HCT116 (cell line): ENCODE measurements around the gene MGAM2. TPM values are rescaled to one million over a fixed set of nuclear protein-coding genes. Genes with fewer than 3 reads are reported as not detected.

ENCODE experiments used
- ATAC-seq: fragments of 200-7000 bp; cut with Tn5 transposase; 2 replicates; pipeline ENCODE4 v1.9.1; 2020; ENCODE audit warnings: mild to moderate bottlenecking, moderate library complexity
- BruUV-seq: library from RNA; stranded (reverse); fragments of 400-500 nt; replicated peaks from 2 replicates; lab custom pipeline; 2021; lab: Mats Ljungman, UMichigan
- CTCF ChIA-PET: fragments of 300-600 bp; sonication (Branson Sonifier 250); formaldehyde crosslinking; loops from one replicate; lab custom pipeline; 2021; ENCODE audit warnings: antibody characterized with exemption; lab: Charles Lee
- POLR2A ChIA-PET: fragments of 300-600, 350-600 bp; sonication (Branson Sonifier 250); formaldehyde crosslinking; loops from one replicate; lab custom pipeline; 2021; ENCODE audit warnings: antibody characterized with exemption; lab: Charles Lee
- RAD21 ChIA-PET, 2 experiments: fragments of 300-600 bp; sonication (Branson Sonifier 250); formaldehyde crosslinking; loops; one replicate each; lab custom pipeline; 2023; ENCODE audit warnings: low total read pairs in 2 of 2; ENCODE audit not compliant: uncharacterized antibody in 2 of 2, unreplicated experiment in 2 of 2, low non-redundant PET in 1 of 2; lab: Charles Lee
- DNase-seq: peaks from one replicate; pipeline ENCODE4 v3.0.0-alpha.2; 2010; ENCODE audit warnings: low read depth, low spot score
- H2AFZ ChIP-seq: fragments of 200-600 bp; shearing (Covaris generic), sonication (generic); 2 replicates; pipeline ENCODE4 v1.6.1; 2017; ENCODE audit warnings: low read depth, mixed run types, mixed read lengths, antibody characterized with exemption, low read length; ENCODE audit not compliant: poor library complexity, severe bottlenecking
- H3K27ac ChIP-seq: 2 replicates; pipeline ENCODE4 v1.5.1; 2012; ENCODE audit warnings: low read depth, low read length
- H3K27me3 ChIP-seq: fragments of 200-600 bp; sonication (generic); 2 replicates; pipeline ENCODE4 v1.6.1; 2016; ENCODE audit warnings: mixed run types, low read length, mixed read lengths; ENCODE audit not compliant: insufficient read depth
- H3K36me3 ChIP-seq, 2 experiments: fragments of 200-500 bp in 1 of 2; fragments of 200-600 bp in 1 of 2; sonication (Bioruptor generic) in 1 of 2; sonication (generic) in 1 of 2; 2 replicates each; pipeline versions ENCODE4 v1.5.1 to v1.6.1; 2014 to 2016; ENCODE audit warnings: low read length in 2 of 2, inconsistent platforms in 1 of 2, mixed read lengths in 1 of 2, mixed run types in 1 of 2; ENCODE audit not compliant: insufficient read depth in 2 of 2, control insufficient read depth in 1 of 2
- H3K4me1 ChIP-seq, 2 experiments: fragments of 200-600 bp in 1 of 2; sonication (generic) in 1 of 2; 2 replicates each; pipeline versions ENCODE4 v1.5.1 to v1.6.1; 2012 to 2017; ENCODE audit warnings: low read length in 2 of 2, inconsistent platforms in 1 of 2, mild to moderate bottlenecking in 1 of 2, mixed read lengths in 1 of 2, mixed run types in 1 of 2, moderate library complexity in 1 of 2; ENCODE audit not compliant: insufficient read depth in 2 of 2, control insufficient read depth in 1 of 2
- H3K4me2 ChIP-seq: fragments of 200-600 bp; sonication (generic); 2 replicates; pipeline ENCODE4 v1.6.1; 2017; ENCODE audit warnings: mixed run types, low read length, mixed read lengths
- H3K4me3 ChIP-seq, 2 experiments: fragments of 200-600 bp in 1 of 2; sonication (generic) in 1 of 2; replicated peaks in 1 of 2; 2 replicates each; pipeline ENCODE4 v1.5.1; 2011 to 2016; ENCODE audit warnings: low read length in 2 of 2, control low read depth in 1 of 2, low read depth in 1 of 2, mild to moderate bottlenecking in 1 of 2, mixed read lengths in 1 of 2, mixed run types in 1 of 2
- H3K79me2 ChIP-seq: fragments of 200-600 bp; sonication (generic); 2 replicates; pipeline ENCODE4 v1.6.1; 2017; ENCODE audit warnings: mild to moderate bottlenecking, mixed run types, low read length, moderate library complexity, mixed read lengths; ENCODE audit not compliant: insufficient read depth
- H3K9ac ChIP-seq: fragments of 200-600 bp; sonication (generic); 2 replicates; pipeline ENCODE4 v1.6.1; 2016; ENCODE audit warnings: low read length, mixed read lengths
- H3K9me2 ChIP-seq: fragments of 200-600 bp; sonication (generic), shearing (Covaris generic); 2 replicates; pipeline ENCODE4 v1.6.1; 2017; ENCODE audit warnings: mixed run types, mild to moderate bottlenecking, moderate library complexity; ENCODE audit not compliant: insufficient read depth
- H3K9me3 ChIP-seq, 2 experiments: fragments of 200-500 bp in 1 of 2; fragments of 200-600 bp in 1 of 2; sonication (Bioruptor generic) in 1 of 2; sonication (generic) in 1 of 2; 2 replicates each; pipeline ENCODE4 v1.6.1; 2014 to 2017; ENCODE audit warnings: low read length in 2 of 2, mixed read lengths in 2 of 2, inconsistent platforms in 1 of 2, low read depth in 1 of 2, mild to moderate bottlenecking in 1 of 2, mixed run types in 1 of 2, moderate library complexity in 1 of 2; ENCODE audit not compliant: control insufficient read depth in 1 of 2, insufficient read depth in 1 of 2
- H4K20me1 ChIP-seq: fragments of 200-600 bp; sonication (generic), shearing (Covaris generic); 2 replicates; pipeline ENCODE4 v1.6.1; 2017; ENCODE audit warnings: mixed run types, mild to moderate bottlenecking, moderate library complexity; ENCODE audit not compliant: insufficient read depth
- POLR2AphosphoS5 ChIP-seq: IDR thresholded peaks from 2 replicates; pipeline ENCODE4 v1.6.1; 2011; ENCODE audit warnings: mild to moderate bottlenecking, low read depth, low read length, moderate library complexity
- SRF ChIP-seq: IDR thresholded peaks from 2 replicates; pipeline ENCODE4 v1.6.1; 2012; ENCODE audit warnings: low read depth
- intact Hi-C: fragments of 100-400 bp; cut with micrococcal nuclease; formaldehyde crosslinking; loops from 2 replicates; pipeline ENCODE4 v1.10.0; 2022
- total RNA-seq: library from RNA; stranded (reverse); gene quantifications from one replicate; pipeline ENCODE4 v1.2.1, GENCODE V29; 2021; ENCODE audit not compliant: unreplicated experiment

The MGAM2 gene
- total RNA-seq, 1 experiment from 2014 or later = 0.05 TPM

DNA sequence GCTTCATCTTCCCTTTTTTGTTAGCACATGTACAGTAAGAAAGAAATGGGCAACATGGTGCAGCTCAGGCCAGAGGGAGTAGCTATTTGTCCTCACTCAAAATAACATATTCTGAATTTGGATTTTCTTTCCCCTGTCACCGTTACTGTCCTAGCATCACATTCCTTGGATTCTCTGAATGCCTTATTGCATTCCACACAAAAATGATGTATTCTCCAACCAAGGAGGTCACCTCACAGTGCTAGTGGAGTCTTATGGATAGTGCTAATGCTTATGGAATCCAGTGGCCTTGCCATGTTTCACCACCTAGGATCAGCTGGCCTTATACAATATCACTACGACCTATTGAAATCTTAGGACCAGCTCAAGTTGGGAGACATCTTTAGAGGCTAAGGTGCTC lies 139.2 kb downstream of the MGAM2 start:
- ATAC-seq = no peak
- BruUV-seq = no TSS peak
- intact Hi-C loops = no loop called here
- POLR2A ChIA-PET = no interaction called here
- no peaks in the 10 kb centered on the region for H3K4me1 ChIP-seq
- H3K4me2 ChIP-seq = no peak overlapping the region
- RAD21 ChIA-PET = no interaction called here
- no peaks in the 10 kb centered on the region for H3K9me3 ChIP-seq
- no peak for DNase-seq
- H3K27me3 ChIP-seq = no peaks in the 10 kb centered on the region; the same call in 1 of the 2 replicates
- no peak overlapping the region for H3K4me3 ChIP-seq
- no peaks in the 10 kb centered on the region for H3K79me2 ChIP-seq
- H4K20me1 ChIP-seq = no peaks in the 10 kb centered on the region
- H3K9ac ChIP-seq = no peak overlapping the region
- no peak overlapping the region for H3K27ac ChIP-seq
- no peak for TF ChIP-seq POLR2AphosphoS5
- TF ChIP-seq, all 23 proteins: peak for 0
- CTCF ChIA-PET = no interaction called here
- Histone ChIP-seq H2AFZ (no peak overlapping the region), H3K36me3 (no peaks in the 10 kb centered on the region), H3K9me2 (no peaks in the 10 kb centered on the region)

GRCh38 chr7:142257958-142258357 lies 146.4 kb downstream of the MGAM2 start, which contains the start of gene PRSS58:
Gene PRSS58 (minus strand): TSS chr7:142258058. CDS start chr7:142257707, 351 bp downstream.
- intact Hi-C loops = no loop called here
- H3K27ac ChIP-seq = no peak within 1 kb of the TSS
- H3K4me1 ChIP-seq = no peaks in the 10 kb centered on the region
- H3K9me3 ChIP-seq = no peaks in the 10 kb centered on the region
- POLR2A ChIA-PET = no interaction called here
- no peak for DNase-seq
- ATAC-seq = no peak
- H3K4me3 ChIP-seq = no peak within 1 kb of the TSS
- H4K20me1 ChIP-seq = no peaks in the 10 kb centered on the region
- RAD21 ChIA-PET = no interaction called here
- H3K79me2 ChIP-seq = no peaks in the 10 kb centered on the region
- H3K36me3 ChIP-seq = no peaks in the 10 kb centered on the region
- H3K27me3 ChIP-seq = 0 out of 2 replicates have a peak, but pooled peaks cover 4% of the 10 kb centered on the region
- no peaks in the 10 kb centered on the region for H3K9me2 ChIP-seq
- no peak within 1 kb of the TSS for H2AFZ ChIP-seq
- no peak within 1 kb of the TSS for H3K4me2 ChIP-seq
- no peak within 1 kb of the TSS for H3K9ac ChIP-seq
- no peak for TF ChIP-seq SRF
- no TSS peak for BruUV-seq
- CTCF ChIA-PET = no interaction called here
